Measurements from ENCODE around the gene TRAF3.

Gene TRAF3

DNA sequence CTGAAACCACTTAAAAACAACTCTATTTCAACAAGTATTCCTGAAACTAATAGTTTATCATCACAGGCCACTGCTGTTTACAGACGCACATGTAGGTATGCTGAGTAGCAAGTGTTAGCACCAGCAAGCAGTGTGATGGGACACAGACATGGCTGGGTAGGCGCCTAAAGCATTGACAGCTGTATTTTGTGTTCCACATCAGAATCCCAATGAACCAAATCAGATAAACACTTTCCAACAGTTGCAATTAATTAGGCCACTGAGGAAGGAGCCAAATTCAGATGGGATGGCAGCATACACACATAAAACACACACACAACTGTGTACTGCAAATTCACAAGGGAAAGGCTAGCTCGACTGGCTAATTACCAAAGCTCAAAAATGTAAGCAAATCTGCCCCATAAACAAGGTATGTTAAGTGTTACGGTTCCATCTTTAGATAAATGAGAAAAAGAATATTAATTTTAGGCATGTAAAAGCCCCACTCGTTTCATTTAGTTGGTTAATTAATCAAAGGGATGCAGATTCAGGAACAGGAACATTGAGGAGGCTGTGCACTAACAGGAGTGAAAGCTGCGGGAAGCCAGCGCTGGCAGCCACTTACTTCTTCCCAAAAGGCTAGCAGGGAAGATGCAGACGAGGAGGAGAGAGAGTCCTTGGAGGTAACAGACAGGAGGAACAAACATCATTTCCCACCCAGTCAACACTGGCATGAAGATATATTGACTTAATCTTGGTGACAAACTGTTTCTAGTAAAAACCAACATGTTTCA lies 178.6 kb downstream of the TRAF3 start:
- DNase-seq (ENCODE audit: low spot score) = no peak

- no peak for DNase-seq (ENCODE audit: low spot score)
Measured at GRCh38 chr14:102957222-102957621, 180.0 kb downstream of the TRAF3 start.

- DNase-seq (ENCODE audit: low spot score) = no peak
Measured at GRCh38 chr14:102958461-102958860, 181.2 kb downstream of the TRAF3 start.

Measured in SW480 (cell line).